Kidney epithelial cell (primary cell): Measurements from ENCODE around the gene GAPDHS. TPM values are rescaled to one million over a fixed set of nuclear protein-coding genes. Genes with fewer than 3 reads are reported as not detected.

Experiments used
- DNase-seq: peaks from one replicate; pipeline ENCODE4 v3.0.0-alpha.2; 2010; ENCODE audit warnings: low read depth
- H3K27me3 ChIP-seq: 2 replicates; pipeline ENCODE4 v1.6.0; 2011; ENCODE audit warnings: low read length; ENCODE audit not compliant: control insufficient read depth, insufficient read depth
- H3K36me3 ChIP-seq: 2 replicates; pipeline ENCODE4 v1.5.1; 2011; ENCODE audit warnings: low read length; ENCODE audit not compliant: control insufficient read depth, insufficient read depth
- H3K4me3 ChIP-seq: 2 replicates; pipeline ENCODE4 v1.5.1; 2011; ENCODE audit warnings: low read depth, mild to moderate bottlenecking, control low read depth, low read length
- CTCF ChIP-seq: IDR thresholded peaks from 2 replicates; pipeline ENCODE4 v1.5.1; 2011; ENCODE audit warnings: mild to moderate bottlenecking, moderate library complexity, low read length, control low read depth, inconsistent platforms; ENCODE audit not compliant: insufficient read depth, poor library complexity, severe bottlenecking
- total RNA-seq: library from RNA; depleted of rRNA; stranded (reverse); fragments of >200 nt; gene quantifications from 2 replicates; pipeline ENCODE4 v1.2.3, GENCODE V29; 2015

Gene GAPDHS
- total RNA-seq, 1 donor from 2014 or later = not detected

- Histone ChIP-seq H3K36me3 (no peaks in the 10 kb centered on the region), H3K27me3 (no peaks in the 10 kb centered on the region), H3K4me3 (no peak overlapping the region)
- DNase-seq = no peak
- no peak for TF ChIP-seq CTCF
These were observed 34.2 kb upstream of the GAPDHS start for GRCh38 chr19:35498984-35499527.

- DNase-seq = no peak
- no peaks in the 10 kb centered on the region for H3K36me3 ChIP-seq
- no peak overlapping the region for H3K4me3 ChIP-seq
- H3K27me3 ChIP-seq = no peaks in the 10 kb centered on the region
- TF ChIP-seq CTCF = no peak
These were observed 32.6 kb upstream of the GAPDHS start for GRCh38 chr19:35500611-35501010.

GRCh38 chr19:35501684-35502083 lies 31.6 kb upstream of the GAPDHS start:
- Histone ChIP-seq H3K4me3 (no peak overlapping the region), H3K36me3 (no peaks in the 10 kb centered on the region), H3K27me3 (no peaks in the 10 kb centered on the region)
- DNase-seq = no peak
- no peak for TF ChIP-seq CTCF

DNA sequence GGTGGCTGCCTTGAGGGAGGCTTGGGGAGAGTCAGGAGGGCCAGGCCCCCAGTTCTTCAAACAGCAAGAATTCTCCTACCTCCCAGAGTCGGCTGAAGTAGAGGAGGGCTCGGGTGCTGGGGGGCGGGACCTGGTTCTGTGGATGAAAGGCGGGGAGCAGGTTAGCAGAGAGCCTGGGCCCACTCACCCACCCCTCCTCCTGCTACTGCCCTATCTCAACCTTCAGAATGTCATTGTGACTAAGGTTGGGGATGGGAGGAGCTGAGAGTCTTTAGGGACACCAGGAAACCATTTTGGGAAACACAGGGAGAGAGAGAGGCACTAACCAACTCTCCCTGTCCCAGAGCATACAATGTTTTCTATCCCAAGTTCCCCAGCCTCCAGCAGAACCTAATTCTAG lies 30.5 kb upstream of the GAPDHS start:
- H3K36me3 ChIP-seq = no peaks in the 10 kb centered on the region
- TF ChIP-seq CTCF = no peak

DNA sequence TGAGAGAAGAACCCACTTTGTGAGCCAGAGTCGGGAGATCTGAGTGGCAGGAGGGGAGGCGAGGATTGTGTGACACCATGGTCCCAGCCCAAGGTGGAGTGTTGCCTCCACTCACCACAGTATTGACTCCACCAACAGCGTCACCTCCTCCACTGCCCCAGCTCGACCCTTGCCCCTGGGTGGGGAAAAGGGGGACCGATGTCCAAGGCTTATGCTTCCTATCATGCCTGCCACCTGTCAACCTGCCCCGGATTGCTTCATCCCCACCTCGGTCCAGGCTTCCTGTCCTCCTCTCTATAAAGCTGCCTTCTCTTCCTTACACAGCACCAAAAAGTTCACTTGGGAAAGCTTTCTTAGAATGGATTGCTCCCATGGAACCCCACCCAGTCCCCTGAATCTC lies 27.2 kb upstream of the GAPDHS start:
- DNase-seq = no peak
- H3K36me3 ChIP-seq = no peaks in the 10 kb centered on the region
- no peak overlapping the region for H3K4me3 ChIP-seq
- no peaks in the 10 kb centered on the region for H3K27me3 ChIP-seq
- no peak for TF ChIP-seq CTCF

More for the DNA sequence above, 30.5 kb upstream of the GAPDHS start:
- no peak for DNase-seq
- H3K27me3 ChIP-seq = no peaks in the 10 kb centered on the region
- H3K4me3 ChIP-seq = no peak overlapping the region

- H3K27me3 ChIP-seq = peaks cover 2% of the 10 kb centered on the region
- no peaks in the 10 kb centered on the region for H3K36me3 ChIP-seq
- no peak for TF ChIP-seq CTCF
- H3K4me3 ChIP-seq = no peak overlapping the region
- no peak for DNase-seq
These were observed 25.7 kb upstream of the GAPDHS start for GRCh38 chr19:35507561-35507960.
